Activated naive CD4-positive, alpha-beta T cell treated with anti-CD3 and anti-CD28 coated beads for 36 hours (primary cell): ENCODE measurements around the gene DCAF5. TPM values are rescaled to one million over a fixed set of nuclear protein-coding genes. Genes with fewer than 3 reads are reported as not detected.
"Not testable (repeated sequence)": the region's sequence is repeated elsewhere in the genome, so short reads cannot be mapped to it uniquely, and the experiment has no call there.

Source experiments
- CTCF ChIA-PET: fragments of 350-600 bp; sonication (Branson Sonifier 250); formaldehyde crosslinking; loops from one replicate; lab custom pipeline; 2021; ENCODE audit warnings: antibody characterized with exemption; lab: Charles Lee
- DNase-seq: peaks from one replicate; pipeline ENCODE4 v3.0.0-alpha.2; 2020
- H3K27ac Mint-ChIP-seq: one replicate; pipeline ENCODE4 v1.8.0; 2021; ENCODE audit warnings: mild to moderate bottlenecking, mixed read lengths
- H3K27me3 Mint-ChIP-seq: one replicate; pipeline ENCODE4 v1.8.0; 2021; ENCODE audit warnings: low read depth, mixed read lengths
- H3K36me3 Mint-ChIP-seq: one replicate; pipeline ENCODE4 v1.8.0; 2021; ENCODE audit warnings: low read depth, mixed read lengths
- H3K4me1 Mint-ChIP-seq: one replicate; pipeline ENCODE4 v1.8.0; 2021; ENCODE audit warnings: low read depth, mixed read lengths
- H3K4me3 Mint-ChIP-seq: one replicate; pipeline ENCODE4 v1.8.0; 2021; ENCODE audit warnings: mild to moderate bottlenecking, moderate library complexity, mixed read lengths
- H3K9me3 Mint-ChIP-seq: one replicate; pipeline ENCODE4 v1.8.0; 2021; ENCODE audit warnings: mixed read lengths
- intact Hi-C: fragments of 100-400 bp; cut with micrococcal nuclease; formaldehyde crosslinking; loops from one replicate; pipeline ENCODE4 v1.15.1; 2023
- total RNA-seq, 2 experiments: library from RNA; stranded (reverse); gene quantifications; one replicate each; pipeline ENCODE4 v1.2.3, GENCODE V29; 2021

The DCAF5 gene, protein sequence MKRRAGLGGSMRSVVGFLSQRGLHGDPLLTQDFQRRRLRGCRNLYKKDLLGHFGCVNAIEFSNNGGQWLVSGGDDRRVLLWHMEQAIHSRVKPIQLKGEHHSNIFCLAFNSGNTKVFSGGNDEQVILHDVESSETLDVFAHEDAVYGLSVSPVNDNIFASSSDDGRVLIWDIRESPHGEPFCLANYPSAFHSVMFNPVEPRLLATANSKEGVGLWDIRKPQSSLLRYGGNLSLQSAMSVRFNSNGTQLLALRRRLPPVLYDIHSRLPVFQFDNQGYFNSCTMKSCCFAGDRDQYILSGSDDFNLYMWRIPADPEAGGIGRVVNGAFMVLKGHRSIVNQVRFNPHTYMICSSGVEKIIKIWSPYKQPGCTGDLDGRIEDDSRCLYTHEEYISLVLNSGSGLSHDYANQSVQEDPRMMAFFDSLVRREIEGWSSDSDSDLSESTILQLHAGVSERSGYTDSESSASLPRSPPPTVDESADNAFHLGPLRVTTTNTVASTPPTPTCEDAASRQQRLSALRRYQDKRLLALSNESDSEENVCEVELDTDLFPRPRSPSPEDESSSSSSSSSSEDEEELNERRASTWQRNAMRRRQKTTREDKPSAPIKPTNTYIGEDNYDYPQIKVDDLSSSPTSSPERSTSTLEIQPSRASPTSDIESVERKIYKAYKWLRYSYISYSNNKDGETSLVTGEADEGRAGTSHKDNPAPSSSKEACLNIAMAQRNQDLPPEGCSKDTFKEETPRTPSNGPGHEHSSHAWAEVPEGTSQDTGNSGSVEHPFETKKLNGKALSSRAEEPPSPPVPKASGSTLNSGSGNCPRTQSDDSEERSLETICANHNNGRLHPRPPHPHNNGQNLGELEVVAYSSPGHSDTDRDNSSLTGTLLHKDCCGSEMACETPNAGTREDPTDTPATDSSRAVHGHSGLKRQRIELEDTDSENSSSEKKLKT
- total RNA-seq: 10 to 100 TPM; 34.5 to 35.1 TPM

DNA sequence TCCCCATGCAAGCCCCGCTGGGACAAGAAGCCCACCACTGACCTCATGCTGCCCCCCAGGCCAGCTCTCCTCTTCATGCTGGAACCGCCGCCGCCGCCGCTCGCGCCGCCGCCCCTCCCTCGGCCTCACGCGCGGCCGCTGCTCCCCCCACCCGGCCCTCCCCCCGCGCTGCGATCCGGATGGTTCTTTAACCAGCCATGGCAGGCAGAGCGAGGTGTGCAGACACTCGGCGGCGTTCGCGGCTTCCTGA lies at the start of gene DCAF5:
Gene DCAF5 (minus strand): TSS at position 218 of the 250 bp plus-strand sequence. CDS start 141 bp downstream, at position 77.
- Mint-ChIP-seq H3K9me3 (no peaks in the 10 kb centered on the region), H3K4me3 (peak within 1 kb of the TSS; percentile 82), H3K27ac (peak within 1 kb of the TSS; percentile 90), H3K36me3 (peaks cover 9% of the 10 kb centered on the region), H3K27me3 (no peaks in the 10 kb centered on the region), H3K4me1 (peaks cover 36% of the 10 kb centered on the region)
- peak; percentile 95 for DNase-seq
- intact Hi-C loops: loop anchor here (1.0 to 2.0 kb wide), 5 partner anchors 24 to 614 kb away; partner anchors contain the start of genes ACTN1, ERH, EXD2 and SLC39A9
- CTCF ChIA-PET: interaction anchor here (1.6 kb wide), 1 partner anchor 36 kb away, joined by 5 read pairs; no protein-coding TSS in a partner anchor

DNA sequence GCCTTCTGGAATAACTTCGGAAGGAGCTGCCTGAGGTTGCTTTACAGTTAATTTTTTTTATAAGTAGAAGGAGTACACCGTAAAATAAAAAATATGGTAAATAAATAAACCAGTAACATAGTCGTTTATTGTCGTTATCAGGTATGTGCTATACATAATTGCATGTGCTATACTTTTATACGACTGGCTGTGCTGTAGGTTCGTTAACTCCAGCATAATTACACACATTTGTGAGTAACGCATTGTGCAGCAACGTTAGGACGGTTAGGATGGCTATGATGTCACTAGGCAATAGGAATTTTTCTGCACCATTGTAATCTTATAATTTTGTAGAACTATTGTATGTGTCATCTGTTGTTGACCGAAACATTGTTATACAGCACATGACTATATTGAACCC lies 46.9 kb upstream of the DCAF5 start:
- Mint-ChIP-seq H3K36me3 (no peaks in the 10 kb centered on the region), H3K9me3 (no peaks in the 10 kb centered on the region), H3K4me1 (no peaks in the 10 kb centered on the region), H3K27me3 (no peaks in the 10 kb centered on the region), H3K4me3 (no peak overlapping the region), H3K27ac (no peak overlapping the region)
- CTCF ChIA-PET: interaction anchor here (1.1 kb wide), 1 partner anchor 43 kb away, joined by 4 read pairs; no protein-coding TSS in a partner anchor
- intact Hi-C loops: loop anchor here (10.0 kb wide), 1 partner anchor 215 kb away; no protein-coding TSS in a partner anchor
- no peak for DNase-seq

DNA sequence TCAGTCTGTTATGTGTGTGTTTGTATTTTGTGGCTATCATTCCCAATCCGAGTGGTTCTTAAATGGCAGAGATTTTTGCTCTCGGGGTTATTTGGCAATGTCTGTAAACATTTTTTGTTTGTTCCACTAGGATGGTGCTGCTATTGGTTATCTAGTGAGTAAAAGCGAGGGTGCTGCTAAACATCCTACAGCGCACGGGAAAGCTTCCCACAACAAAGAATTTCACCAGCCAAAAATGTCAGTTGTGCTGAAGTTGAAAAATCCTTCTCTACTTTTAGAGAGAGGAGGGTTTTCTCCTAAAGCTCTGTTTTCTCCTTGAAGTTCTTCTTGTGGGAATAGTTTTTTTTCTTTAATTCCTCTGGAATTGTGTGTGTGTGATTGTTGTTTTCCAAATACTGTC lies 40.8 kb upstream of the DCAF5 start:
- Mint-ChIP-seq H3K36me3 (no peaks in the 10 kb centered on the region), H3K4me1 (peaks cover 23% of the 10 kb centered on the region), H3K27ac (no peak overlapping the region), H3K9me3 (no peaks in the 10 kb centered on the region), H3K27me3 (no peaks in the 10 kb centered on the region), H3K4me3 (peak overlapping the region; percentile 31)
- peak; percentile 19 for DNase-seq
- intact Hi-C loops: loop anchor here (5.0 to 10.0 kb wide), 2 partner anchors 209 to 1376 kb away; partner anchors contain the start of genes RAD51B and ZFYVE26
- CTCF ChIA-PET: no interaction called here

DNA sequence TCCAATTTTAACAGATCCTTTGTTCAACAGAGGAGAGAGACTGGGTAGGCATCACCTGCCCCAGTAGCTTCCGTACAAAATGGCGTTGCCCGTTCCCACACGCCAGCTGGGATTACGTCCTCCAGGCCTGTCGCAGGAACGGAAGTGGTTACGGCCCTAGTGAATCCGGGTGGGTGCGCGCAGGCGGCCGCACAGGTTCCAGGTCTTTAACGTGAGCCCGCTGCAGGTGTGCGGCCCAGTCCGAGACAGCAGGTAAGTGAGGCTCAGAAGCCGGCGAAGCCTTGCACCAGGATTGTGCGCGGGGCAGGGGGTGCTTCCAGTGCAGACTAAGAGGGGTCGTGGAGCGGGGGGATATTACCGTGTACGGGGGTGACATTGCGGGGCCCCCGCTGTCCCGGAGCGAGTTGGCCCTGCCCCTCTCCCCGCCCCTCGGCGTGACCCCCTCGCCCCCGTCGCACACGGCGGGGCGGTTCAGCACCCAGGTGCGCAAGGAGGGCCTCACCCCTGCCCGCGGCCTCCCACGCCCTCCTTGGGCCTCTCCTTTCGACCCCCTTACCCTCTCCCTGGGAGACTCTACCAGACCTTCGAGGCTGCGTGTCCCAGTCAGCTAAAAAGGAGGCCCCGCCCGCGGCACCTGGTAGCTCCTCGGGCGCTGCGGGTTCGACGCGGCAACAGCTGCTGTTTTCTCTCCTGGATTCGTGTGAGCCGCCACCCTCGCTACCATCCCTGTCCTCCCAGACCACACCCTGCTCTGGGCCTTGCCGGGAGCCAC lies 38.6 kb upstream of the DCAF5 start, which contains the start of gene EXD2:
Gene EXD2 (plus strand): TSS at position 159 of the 772 bp plus-strand sequence. CDS start 17,973 bp downstream, outside the sequence.
- Mint-ChIP-seq H3K27ac (peak within 1 kb of the TSS; percentile 76), H3K4me3 (peak within 1 kb of the TSS; percentile 93), H3K36me3 (no peaks in the 10 kb centered on the region), H3K9me3 (no peaks in the 10 kb centered on the region), H3K27me3 (no peaks in the 10 kb centered on the region), H3K4me1 (peaks cover 23% of the 10 kb centered on the region)
- DNase-seq: peak; percentile 91
- intact Hi-C loops: loop anchor here (1.0 to 10.0 kb wide), 5 partner anchors 38 to 1374 kb away; partner anchors contain the start of genes DCAF5, ERH, RAD51B and SLC39A9
- CTCF ChIA-PET: interaction anchor here (1.2 to 2.0 kb wide), 3 partner anchors 41 to 62 kb away, joined by 3 to 11 read pairs (median 6); no protein-coding TSS in a partner anchor

DNA sequence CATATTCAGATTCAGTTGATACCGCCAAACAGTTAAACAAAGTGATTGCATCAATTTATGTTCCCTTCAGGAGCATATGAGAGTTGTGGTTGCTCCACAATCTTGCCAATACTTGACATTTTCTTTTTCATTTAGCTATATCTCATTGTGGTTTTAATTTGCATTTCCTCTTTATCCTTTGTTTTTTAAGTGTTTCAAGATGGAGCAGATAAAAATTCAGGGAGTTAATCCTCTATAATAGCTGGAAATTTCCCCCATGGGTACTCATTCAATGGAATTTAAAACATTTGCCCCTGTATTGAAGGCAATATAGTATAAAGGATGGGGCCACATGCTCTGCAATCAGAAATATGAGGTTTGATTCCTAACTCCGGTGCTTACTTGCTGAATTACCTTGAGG lies 37.3 kb upstream of the DCAF5 start:
- Mint-ChIP-seq H3K4me3 (no peak overlapping the region), H3K36me3 (no peaks in the 10 kb centered on the region), H3K9me3 (no peaks in the 10 kb centered on the region), H3K27ac (no peak overlapping the region), H3K27me3 (no peaks in the 10 kb centered on the region), H3K4me1 (peaks cover 23% of the 10 kb centered on the region)
- no peak for DNase-seq
- intact Hi-C loops: loop anchor here (5.0 to 10.0 kb wide), 2 partner anchors 205 to 1373 kb away; partner anchors contain the start of genes RAD51B and ZFYVE26
- CTCF ChIA-PET: interaction anchor here (1.2 kb wide), 1 partner anchor 61 kb away, joined by 7 read pairs; no protein-coding TSS in a partner anchor

DNA sequence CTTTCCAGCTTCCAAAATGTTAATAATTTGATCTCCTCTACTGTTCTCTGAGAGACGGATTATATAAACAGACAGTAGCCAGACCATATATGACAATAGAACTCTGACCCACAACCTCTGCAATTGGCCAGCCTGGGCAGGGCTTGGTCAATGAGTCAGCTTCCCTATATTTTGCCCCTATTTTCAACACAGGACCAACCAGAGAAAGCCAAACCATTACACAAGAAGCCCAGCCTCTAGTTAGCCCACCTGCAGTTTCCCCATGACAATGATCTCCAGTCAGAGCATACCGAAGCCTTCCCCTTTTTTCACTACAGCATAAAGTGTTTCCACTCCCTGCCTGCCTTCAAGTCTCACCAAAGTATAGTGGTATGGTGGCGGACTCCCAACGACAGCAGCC lies 30.8 kb upstream of the DCAF5 start:
- CTCF ChIA-PET: no interaction called here

DNA sequence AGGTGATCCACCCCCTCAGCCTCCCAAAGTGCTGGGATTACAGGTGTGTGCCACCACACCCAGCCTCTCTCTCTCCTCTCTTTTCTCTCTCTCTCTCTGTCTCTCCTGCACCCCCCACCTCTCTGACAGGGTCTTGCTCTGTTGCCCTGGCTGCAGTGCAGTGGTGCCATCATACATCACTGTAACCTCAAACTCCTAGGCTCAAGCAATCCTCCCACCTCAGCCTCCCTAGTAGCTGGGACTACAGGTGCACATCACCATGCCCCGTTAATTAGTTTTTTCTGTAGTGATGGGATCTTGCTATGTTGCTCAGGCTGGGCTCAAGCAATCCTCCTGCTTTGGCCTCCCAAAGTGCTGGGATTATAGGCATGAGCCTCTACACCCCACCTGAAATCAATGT lies 29.7 kb upstream of the DCAF5 start:
- H3K27me3 Mint-ChIP-seq, H3K4me3 Mint-ChIP-seq, CTCF ChIA-PET, H3K9me3 Mint-ChIP-seq, H3K27ac Mint-ChIP-seq, H3K4me1 Mint-ChIP-seq, intact Hi-C loops, DNase-seq, H3K36me3 Mint-ChIP-seq: not testable (repeated sequence)

More for the DNA sequence above, 30.8 kb upstream of the DCAF5 start:
- no peaks in the 10 kb centered on the region for H3K9me3 Mint-ChIP-seq
- H3K27me3 Mint-ChIP-seq: no peaks in the 10 kb centered on the region
- no peaks in the 10 kb centered on the region for H3K4me1 Mint-ChIP-seq
- no peak overlapping the region for H3K4me3 Mint-ChIP-seq
- DNase-seq: no peak
- no peaks in the 10 kb centered on the region for H3K36me3 Mint-ChIP-seq
- H3K27ac Mint-ChIP-seq: no peak overlapping the region
- intact Hi-C loops: no loop called here

DNA sequence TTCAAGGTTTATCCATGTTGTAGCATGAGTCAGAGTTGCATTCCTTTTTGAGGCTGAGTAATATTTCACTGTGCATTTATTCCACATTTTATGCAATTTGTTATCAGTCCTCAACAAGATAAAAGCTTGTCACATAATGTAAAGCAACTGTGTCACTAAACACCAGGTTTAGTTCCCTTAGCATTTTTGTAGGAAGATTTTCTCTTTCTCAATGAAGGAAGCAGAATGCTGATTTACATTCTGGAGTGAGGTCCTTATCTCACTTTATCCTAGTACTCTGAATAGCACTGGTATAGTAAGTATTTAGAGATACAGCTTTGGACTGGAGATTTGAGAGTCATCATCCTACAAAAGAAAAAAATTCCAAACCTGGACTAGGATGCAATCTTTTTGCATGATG lies 28.6 kb upstream of the DCAF5 start:
- Mint-ChIP-seq H3K4me1 (no peaks in the 10 kb centered on the region), H3K9me3 (no peaks in the 10 kb centered on the region), H3K27me3 (no peaks in the 10 kb centered on the region), H3K4me3 (no peak overlapping the region), H3K36me3 (no peaks in the 10 kb centered on the region), H3K27ac (no peak overlapping the region)
- intact Hi-C loops: no loop called here
- DNase-seq: no peak
- CTCF ChIA-PET: interaction anchor here (0.7 kb wide), 1 partner anchor 14 kb away, joined by 4 read pairs; no protein-coding TSS in a partner anchor

DNA sequence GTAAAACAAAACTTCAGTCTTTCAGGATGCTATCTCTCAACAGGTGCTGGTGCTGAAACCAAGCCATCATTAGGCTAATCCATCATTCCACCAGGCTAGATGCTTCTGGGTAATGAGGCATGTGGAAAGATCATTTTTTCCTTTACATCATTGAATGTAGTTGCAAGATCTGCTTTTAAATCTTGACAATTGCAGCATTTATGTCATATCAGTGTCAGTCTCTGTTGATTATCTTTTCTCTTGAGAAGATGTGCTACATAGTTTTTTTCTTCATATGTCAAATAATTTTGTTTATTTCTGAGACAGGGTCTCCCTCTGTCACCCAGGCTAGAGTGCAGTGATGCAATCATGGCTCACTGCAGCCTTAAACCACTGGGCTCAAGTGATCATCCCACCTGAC lies 22.2 kb upstream of the DCAF5 start:
- no peak overlapping the region for H3K4me3 Mint-ChIP-seq
- CTCF ChIA-PET: interaction anchor here (0.6 kb wide), 1 partner anchor 247 kb away, joined by 3 read pairs; no protein-coding TSS in a partner anchor
- no peaks in the 10 kb centered on the region for H3K9me3 Mint-ChIP-seq
- H3K36me3 Mint-ChIP-seq: no peaks in the 10 kb centered on the region
- no peak overlapping the region for H3K27ac Mint-ChIP-seq
- no peaks in the 10 kb centered on the region for H3K4me1 Mint-ChIP-seq
- no peaks in the 10 kb centered on the region for H3K27me3 Mint-ChIP-seq
- no peak for DNase-seq
- intact Hi-C loops: no loop called here

DNA sequence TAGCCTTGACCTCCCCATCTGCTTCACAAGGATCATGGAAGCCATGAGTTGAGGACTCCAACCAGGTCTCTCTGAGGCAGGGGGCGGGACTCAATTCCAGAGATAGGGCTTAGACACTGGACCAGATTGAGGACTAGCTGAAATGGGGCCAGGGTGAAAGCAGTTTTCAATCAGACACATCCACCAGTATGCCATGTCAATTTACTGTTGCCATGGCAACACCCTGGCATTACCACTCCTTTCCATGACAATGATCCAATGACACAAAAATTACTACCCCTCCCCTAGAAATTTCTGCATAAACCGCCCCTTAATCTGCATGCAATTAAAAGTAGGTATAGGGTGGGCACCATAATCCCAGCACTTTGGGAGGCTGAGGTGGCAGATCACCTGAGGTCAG lies 18.6 kb upstream of the DCAF5 start:
- Mint-ChIP-seq H3K36me3 (no peaks in the 10 kb centered on the region), H3K9me3 (no peaks in the 10 kb centered on the region), H3K27ac (no peak overlapping the region), H3K27me3 (no peaks in the 10 kb centered on the region), H3K4me3 (no peak overlapping the region), H3K4me1 (no peaks in the 10 kb centered on the region)
- CTCF ChIA-PET: no interaction called here
- intact Hi-C loops: no loop called here
- no peak for DNase-seq

DNA sequence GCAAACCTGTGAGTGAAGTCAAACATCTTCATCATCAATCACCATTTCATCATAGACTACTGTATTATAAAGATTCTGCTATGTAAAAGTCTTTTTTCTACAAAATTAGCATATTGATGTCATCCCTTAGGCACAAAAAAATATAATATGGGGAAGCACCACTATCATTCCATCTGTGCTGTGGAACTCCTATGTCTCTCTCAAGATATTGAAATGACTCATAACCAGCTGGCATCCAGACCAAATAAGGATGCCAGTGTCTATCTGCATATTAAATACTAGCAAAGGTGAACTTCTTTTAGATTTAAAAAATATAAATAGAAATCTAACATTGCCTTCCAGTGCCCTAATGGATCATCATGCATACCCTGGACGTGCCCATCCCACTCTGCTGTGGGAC lies 17.9 kb upstream of the DCAF5 start:
- Mint-ChIP-seq H3K36me3 (no peaks in the 10 kb centered on the region), H3K27me3 (no peaks in the 10 kb centered on the region), H3K27ac (no peak overlapping the region), H3K9me3 (no peaks in the 10 kb centered on the region), H3K4me3 (no peak overlapping the region), H3K4me1 (no peaks in the 10 kb centered on the region)
- DNase-seq: no peak
- intact Hi-C loops: no loop called here
- CTCF ChIA-PET: no interaction called here
